GM18858 (cell line): ENCODE data around the gene BAIAP2.

Experiments used
- ATAC-seq: cut with Tn5 transposase; IDR thresholded peaks from one replicate; pipeline ENCODE4 v1.9.1; 2021; ENCODE audit not compliant: unreplicated experiment

Gene BAIAP2

DNA sequence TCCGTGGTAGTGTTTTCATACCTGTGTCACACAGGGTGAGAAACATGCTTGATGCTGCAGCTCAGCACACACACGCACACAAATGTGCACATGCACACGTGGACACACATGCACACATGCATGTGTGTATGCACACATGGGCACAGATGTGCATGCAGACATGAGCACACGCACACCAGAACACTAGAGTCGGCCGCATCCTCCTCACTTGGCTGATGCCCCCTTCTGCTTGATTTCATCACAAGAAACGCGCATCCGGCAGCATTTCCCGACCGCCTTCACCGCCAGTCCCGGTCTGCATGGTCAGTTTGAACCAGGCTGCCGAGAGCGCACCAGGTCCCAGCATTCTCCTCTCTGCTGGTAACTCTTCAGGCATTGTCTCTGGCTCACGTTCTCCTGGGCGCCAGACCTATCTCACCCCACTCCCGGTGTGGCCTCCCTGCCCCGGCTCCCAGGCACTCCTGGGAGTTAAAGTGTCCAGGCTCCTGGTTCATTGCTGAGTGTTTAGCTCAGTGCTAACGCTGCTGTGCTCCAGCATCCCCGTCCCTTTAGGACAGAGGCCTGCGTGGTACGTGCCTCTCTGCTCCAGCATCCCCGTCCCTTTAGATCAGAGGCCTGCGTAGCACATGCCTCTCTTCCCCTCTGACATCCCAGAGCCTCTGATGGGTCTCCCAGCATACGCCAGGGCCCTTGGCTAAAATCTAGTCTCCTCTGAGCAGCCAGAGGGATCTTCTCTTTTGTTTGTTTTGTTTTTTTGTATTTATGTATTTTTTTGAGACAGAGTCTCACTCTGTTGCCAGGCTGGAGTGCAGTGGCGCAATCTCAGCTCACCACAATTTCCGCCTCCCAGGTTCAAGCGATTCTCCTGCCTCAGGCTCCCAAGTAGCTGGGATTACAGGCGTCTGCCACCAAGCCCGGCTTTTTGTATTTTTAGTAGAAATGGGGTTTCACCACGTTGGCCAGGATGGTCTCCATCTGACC, 16.0 kb downstream of the BAIAP2 start:
- no peak for ATAC-seq

DNA sequence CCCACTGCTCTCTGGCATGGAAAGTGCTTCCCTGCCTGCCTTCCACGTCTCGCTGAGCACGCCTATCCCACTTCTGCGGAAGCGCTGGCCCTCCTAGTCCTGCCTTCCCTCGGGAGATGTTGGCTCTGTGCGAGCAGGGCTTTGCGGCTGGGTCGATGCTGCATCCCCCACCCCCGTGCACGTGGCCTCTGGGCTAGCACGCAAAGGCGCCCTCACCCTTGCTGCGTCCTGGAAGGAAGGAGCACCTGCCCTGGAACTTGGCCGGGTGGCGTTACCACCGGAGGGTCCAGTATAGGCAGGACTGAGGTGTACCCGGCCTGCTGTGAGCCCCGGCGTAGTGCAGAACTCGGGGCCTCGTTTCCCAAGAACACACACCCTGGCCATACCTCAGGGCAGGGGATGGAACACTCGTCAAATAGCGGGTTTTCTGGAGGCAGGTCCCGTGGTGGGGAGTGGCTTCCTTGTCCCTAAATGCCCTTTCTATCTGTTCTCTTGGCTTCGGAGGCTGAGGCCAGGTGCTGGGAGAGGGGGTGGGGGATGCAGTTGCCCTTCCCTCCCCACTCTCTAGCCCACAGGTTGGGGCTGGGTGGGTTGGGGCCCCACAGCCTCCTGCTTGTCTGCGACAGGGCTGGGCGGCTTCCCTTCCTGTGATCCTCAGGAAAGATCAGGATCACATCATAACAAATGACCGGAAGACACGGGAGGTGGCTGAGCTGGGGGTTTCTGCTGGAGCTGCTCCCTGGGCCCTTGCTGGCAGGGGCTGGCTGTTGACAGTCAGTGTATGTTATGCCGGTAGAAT, 17.4 kb downstream of the BAIAP2 start:
- no peak for ATAC-seq

DNA sequence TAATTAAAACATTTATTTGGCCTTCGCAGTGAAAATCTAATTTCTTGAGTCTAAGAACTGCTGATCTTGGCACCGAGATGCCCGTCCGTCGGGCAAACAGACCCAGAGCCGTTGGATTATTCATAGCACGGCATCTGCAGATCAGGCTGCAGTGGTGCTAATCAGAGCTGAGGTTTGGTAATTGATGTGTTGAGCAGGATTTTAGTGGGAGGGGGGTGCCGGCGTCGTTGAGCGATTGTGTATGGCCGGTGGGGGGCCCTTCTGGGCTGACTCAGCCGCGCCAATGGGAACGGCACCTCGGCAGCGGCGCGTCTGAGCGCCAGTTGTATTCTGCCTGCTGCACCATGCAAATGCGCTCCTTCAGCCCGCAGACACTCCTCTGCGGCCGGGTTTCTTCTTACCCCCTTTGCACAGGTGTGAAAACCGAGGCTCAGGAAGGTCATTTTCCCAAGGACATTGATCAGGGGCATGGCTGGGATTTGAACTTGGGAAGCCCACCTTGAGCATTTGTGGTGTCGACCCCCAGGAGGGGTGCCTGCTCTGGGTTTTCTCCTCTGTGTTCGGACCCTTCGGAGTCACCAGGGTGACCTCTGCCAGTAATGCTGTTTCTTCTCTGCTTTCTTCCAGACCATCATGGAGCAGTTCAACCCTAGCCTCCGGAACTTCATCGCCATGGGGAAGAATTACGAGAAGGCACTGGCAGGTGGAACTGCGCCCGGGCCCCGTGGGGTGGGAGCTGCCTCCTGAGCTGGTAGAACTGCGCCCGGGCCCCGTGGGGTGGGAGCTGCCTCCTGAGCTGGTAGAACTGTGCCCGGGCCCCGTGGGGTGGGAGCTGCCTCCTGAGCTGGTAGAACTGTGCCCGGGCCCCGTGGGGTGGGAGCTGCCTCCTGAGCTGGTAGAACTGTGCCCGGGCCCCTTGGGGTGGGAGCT, 18.4 kb downstream of the BAIAP2 start:
- no peak for ATAC-seq

DNA sequence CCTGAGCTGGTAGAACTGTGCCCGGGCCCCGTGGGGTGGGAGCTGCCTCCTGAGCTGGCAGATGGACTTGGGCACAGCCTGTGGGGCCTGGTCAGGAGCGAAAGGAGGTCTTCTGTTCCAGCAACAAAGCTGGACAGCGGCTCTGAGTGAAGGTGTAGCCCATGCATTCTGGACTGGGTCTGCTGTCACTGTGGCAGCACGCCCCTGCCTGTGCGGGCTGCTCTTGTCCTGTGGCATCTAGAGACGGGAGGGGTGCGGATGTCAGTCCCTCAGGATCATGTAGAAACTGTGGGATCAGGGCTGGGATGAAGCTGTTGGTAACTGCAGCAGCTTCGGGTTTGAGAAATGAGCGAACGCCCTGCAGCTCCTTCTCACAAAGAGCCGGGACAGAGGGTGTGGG, 19.4 kb downstream of the BAIAP2 start:
- ATAC-seq: no peak

DNA sequence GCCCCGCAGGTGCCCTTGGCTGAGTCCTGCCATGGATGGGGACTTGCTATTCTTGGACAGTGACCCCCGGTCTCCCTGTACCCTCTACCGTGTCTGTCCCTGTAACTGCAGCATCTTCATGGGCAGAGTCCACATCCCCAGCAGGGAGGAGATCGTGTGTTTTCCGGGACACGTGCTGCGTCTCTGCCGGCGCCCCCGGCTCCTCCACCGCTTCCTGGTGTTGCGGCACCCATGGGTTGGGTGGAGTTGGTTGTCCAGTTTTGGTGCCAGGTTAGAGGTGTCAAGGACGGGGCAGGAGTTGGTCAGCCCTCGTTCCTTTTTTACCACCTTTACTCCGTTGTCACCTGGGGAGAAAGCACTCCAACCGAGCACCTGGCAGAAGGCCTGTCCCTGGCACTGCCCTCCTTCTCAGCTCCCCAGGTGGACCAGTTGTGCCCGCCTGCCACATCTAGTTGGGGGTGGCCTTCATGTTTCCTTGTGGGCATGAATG, 20.0 kb downstream of the BAIAP2 start:
- ATAC-seq: no peak

DNA sequence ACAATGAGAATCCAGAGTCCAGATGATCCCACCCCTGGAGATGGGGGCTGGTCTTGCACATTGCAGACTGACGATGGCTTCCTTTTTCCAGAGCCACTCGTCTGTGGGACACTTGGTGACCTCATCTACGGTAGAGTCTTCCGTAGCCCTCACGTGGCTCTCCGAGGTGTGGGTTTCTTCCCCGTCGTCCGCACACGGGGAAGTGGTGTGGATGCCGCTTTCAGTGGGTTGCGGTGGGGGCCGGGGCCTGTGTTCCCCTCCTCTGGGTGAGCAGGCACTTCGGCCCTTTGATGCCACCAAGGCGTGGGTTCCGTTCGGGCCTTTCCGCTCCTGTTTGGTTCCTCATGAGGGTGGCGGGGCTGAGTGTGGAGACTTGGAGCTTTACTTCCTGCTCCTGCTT, 21.4 kb downstream of the BAIAP2 start:
- no peak for ATAC-seq

DNA sequence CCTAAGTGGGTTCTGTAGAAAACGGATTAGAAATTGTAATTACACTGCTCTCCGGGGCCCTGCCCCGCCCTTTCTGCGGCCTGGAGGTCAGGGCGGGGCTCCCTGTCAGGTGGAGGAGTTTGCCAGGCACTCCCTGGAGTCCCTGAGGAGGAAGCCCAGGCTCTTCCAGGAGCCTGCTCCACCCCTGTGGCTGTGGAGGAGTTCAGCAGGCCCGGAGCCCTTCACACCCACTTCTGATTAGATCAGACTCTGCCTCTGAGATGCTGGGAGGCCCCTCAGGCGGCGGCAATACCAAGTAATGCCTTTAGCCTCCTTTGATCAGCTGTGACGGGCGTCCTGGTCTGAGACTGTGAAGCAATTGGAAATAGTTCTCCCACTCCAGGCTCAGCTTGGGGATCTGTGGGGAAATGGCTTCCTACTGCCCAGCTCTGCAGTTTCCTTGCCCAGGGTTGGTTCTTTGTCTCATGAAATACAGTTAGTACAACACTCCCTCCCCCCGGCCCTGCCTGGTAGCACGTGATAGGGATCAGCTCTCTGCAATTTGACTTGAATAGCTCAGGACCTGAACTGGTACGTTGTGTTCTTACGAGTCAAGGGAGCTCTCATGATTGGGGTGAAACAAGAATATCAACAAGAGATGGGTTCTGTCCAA, 22.3 kb downstream of the BAIAP2 start:
- ATAC-seq: no peak

DNA sequence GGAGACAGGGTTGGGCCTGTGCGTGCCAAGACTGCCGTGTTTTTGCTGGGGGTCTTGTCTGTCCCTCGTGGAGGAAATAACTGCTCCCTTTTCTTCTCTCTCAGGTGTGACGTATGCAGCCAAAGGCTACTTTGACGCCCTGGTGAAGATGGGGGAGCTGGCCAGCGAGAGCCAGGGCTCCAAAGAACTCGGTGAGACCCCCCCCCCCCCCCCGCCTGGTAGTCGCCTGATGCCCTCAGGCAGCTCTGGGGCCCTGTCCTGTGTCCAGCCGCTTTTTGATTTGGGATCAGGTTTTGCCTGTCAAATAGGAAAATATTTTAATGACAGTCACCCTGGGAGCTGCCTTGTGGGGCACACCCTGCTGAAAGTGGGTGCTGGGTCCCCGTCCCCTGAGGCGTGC, 22.8 kb downstream of the BAIAP2 start:
- no peak for ATAC-seq

DNA sequence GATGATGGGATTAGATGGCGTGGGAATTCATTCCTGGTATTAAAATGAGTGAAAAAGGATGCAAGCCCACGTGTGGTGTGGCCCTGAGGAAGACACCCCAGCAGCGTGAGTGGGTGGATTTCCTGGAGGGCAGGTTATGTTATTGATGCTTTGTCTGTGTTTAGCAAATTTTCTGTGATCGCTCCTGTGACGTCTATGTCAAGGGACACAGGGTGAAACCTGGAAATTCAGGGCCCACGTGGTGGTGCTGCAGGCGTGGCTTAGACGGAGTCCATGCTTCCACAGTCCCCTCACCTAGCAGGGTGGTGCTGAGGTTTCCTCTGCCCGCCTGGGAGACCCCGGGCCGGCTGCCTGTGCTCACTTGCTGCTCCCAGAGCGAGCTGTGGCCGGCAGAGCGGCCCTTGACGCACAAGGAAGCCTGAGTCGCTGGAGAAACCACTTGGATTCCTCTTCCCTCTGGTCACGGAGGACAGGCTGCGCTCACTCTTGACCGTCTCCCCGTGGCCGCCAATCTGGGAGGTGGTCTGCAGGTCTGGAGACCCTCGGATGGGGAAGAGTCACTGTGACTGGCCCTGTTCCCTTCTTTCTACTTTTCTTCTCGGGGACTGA, 23.4 kb downstream of the BAIAP2 start:
- no peak for ATAC-seq

DNA sequence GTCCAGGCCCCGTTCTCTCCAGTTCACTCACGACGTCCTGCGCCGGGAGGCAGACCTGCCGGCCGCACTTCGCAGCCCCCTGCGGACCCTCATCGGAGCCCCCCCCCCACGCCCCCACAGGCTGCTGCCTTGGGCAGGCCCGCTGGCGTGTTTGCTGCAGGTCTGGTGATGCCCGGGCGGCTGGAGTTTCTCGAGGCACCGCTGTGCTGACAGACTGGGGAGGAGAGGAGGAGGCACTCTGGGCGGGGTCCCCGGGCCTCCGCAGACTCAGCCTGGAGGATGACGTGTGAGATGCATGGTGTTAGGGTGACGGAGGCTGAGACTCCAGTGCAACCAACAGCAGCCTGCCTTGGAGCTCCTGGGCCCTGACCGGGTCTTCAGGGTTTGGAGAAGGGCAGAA, 24.1 kb downstream of the BAIAP2 start:
- ATAC-seq: no peak

DNA sequence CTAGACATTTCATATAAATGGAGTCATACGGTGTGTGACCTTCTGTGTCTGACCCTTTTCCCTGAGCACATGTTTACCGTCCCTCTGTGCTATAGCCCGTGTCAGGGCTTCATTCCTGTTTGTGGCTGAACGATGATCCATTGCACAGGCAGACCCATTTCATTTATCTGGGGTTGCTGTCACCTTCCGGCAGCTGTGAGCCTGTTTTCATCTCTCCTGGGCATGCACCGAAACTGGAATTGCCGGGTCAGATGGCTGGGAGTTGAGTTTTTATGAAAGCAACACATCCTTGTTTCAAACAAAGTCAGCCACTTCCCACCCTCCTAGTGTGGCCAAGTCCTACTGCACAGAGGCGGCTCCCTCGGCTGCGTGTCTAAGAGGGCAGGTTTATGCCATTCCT, 25.5 kb downstream of the BAIAP2 start:
- no peak for ATAC-seq

DNA sequence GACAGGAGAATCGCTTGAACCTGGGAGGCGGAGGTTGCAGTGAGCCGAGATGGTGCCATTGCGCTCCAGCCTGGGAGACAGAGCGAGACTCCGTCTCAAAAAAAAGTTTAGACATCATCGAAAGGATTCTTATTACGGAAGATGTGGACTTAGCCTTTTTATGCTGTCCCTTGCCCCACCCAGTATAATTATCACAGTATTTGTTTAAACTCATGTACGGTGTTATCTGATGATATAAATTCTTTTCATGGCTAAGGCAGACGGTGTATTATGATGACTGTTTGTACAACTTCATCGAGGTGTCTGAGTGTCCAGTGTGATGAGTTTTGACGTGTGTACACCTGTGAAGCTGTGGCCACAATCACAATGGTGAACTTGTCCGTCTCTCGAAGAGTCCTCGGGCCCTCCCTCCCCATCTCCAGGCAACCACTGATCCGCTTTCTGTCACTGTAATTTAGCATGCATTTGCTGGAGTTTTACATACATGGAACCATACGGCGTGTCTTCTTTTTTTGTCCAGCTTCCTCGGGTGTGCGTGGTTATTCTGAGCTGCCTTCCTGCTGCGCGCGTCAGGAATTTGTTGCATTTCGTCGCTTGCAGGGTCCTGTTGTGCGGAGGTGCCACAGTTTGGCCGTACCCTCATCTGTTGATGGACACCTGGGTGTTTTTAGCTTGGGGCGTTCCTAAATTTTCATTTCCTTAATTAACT, 26.2 kb downstream of the BAIAP2 start:
- no peak for ATAC-seq

DNA sequence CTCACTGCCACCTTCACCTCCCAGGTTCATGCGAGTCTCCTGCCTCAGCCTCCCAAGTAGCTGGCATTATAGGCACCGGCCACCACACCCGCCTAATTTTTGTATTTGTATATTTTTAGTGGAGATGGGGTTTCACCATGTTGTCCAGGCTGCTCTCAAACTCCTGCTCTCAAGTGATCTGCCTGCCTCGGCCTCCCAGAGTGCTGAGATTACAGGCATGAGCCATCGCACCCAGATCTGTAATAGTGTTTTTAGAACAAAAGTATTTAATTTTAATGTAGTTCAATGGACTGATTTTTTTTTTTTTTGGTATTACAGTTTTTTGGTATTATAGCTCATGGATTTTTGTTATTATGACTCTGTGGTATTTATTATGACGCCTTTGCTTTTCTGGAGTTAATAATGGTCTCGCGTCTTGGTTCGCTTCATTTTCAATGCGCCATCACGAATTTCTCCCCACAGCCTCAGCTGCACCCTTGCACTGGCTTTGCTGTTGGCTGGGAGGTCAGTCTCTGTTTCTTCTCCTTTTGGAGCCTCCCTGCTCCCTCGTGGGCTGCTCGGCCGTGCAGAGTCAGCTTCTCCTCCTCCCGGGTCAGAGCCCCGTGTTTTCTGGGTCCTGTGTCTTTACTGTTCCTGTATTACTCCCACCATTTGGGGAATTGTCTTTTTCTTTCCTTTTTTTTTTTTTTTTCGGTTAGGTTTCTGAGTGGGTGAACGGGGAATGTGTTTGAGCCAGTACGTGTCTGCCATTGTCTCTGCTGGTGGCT, 27.2 kb downstream of the BAIAP2 start:
- ATAC-seq: no peak

DNA sequence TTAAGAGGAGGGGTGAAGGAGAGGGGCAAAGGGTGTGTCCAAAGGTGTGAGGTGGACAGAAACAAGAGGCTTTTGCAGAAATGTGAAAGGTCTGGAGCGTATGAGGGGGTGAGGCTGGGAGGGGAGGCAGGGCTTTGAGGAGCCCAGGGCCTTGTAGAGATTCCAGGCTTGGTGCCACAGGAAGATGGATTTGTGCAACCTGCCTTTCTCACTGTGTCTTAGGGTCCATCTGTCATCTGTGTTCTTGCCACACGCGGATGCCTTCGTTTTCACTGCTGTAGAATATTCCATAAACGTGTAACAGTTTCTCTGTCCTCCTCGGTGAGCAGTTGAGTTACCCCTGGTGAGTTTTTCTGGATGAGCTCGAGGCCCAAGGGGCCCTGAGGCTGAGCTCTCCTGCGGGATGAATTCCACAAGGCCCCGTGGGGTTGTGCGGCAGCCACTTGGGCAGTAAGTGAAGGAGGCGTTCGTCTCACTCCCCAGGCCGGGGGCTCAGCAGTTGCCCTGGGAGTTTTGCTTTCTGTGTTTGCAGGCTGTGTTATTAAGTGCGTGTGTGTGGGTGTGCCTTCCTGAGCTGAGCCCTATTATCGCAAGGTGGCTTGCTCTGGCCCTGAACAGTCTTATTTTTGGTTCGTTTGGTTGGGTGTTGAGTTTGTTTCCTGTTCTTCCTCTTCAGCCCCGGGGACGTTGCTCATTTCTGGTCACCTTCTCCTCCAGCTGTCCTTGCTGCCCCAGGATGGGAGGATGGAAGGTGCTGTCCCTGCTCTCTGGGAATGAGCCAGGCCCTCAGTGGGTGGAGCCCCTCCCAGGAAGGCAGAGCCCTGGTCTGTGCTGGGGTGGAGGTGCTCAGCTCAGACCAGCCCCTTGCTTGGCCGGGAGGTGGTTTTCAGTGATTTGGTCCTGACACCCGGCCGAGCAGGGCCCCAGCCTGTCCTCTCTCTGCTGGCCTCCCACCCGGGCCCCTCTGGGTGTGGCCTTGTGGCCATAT, 28.4 kb downstream of the BAIAP2 start:
- no peak for ATAC-seq

DNA sequence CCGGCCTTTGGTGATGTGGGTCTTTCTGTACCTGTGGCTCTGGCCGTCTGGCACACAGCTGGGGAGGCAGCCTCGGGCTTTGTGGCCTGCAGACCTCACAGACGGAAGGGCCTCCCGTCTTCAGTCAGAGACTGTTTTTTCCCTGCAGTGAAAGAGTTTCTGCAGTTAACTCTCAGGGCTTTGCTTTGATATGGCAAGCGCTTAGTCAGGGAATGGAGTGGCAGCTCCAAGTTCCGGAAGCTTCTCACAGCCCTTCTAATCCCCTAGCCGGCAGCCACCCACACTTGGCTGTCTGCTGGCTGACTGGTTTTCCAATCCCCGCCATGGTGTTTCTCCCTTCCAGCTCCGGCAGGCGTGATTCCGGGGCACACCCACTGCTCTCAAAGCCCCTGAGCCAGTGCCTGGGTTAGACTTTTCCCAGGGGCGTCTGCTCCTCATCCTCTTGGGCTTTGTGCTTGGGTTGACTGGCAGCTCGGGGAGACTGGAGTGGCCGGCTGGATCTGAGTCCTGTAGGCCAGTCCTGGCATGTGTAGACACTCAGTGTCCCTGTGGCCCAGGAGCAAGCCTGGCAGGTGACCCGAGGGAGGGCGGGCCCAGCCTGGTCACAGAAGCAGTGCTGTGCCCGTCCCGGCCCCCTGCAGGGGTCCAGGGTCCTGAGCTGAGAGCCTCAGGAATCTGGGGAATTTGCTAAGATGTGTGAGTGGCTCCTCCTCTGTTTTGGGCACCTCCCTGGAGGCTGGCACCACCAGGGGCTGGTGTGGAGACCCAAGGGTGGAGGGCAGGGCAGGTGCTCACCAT, 29.9 kb downstream of the BAIAP2 start:
- no peak for ATAC-seq

DNA sequence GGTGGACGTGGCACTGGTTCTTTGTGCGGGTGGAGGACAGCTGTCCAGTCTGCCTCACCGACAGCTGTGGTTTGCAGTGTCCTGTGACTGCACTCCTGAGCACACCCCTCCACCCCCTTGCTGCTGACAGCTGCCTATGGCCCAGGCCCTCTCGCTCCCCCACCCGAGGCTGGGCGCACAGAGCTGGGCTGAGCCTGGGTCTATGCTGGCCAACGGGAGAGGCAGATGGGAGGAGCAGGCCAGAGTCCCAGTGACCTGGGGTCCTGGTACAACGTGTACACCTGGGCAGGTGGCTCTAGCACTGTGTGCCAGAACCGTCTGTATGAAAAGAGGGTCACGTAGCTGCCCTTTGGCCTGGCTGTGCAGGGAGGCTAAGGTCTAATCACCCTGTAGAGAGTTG, 30.5 kb downstream of the BAIAP2 start:
- ATAC-seq: no peak

DNA sequence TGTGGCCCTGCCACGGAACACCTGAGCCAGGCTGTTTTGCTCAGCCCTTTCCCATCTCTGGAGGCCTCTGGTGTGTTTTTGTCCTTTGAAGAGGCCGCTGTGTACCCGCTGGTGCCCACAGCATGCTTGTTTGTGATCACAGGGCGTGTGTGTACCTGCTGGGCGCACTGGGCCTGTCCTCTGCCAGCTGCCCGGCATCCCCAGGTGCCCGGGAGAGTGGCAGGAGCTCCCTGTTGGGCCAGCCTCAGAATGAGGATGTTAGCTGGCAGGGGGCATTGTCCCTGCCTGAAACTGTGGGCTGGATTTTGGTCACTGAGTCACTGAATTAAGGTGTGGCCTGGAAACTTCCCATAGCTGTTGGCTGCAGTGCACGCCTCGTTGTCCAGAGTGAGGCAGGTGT, 31.1 kb downstream of the BAIAP2 start:
- no peak for ATAC-seq
